Gastrocnemius medialis (tissue), 4 donors: ENCODE measurements around the gene KCNB1. TPM values are rescaled to one million over a fixed set of nuclear protein-coding genes. Genes with fewer than 3 reads are reported as not detected.

Experiments used
- ATAC-seq, 2 donors: fragments of 150-250 bp; one replicate each; pipeline ENCODE4 v1.9.1; 2016
- DNase-seq, 2 donors: peaks; one replicate each; pipeline ENCODE4 v3.0.0-alpha.2; 2019
- H3K27ac ChIP-seq, 4 donors: fragments of 200-600 bp; sonication (generic); 1 replicate in 1 of 4; 2 replicates in 3 of 4; pipeline ENCODE4 v1.5.1; 2016 to 2018; ENCODE audit warnings: mild to moderate bottlenecking in 2 of 4, moderate library complexity in 1 of 4
- H3K27me3 ChIP-seq, 3 donors: fragments of 200-600 bp; sonication (generic) in 2 of 3; 1 replicate in 1 of 3; 2 replicates in 2 of 3; pipeline versions ENCODE4 v1.5.1 to v1.6.0; 2016 to 2019; ENCODE audit warnings: mild to moderate bottlenecking in 1 of 3, moderate library complexity in 1 of 3
- H3K36me3 ChIP-seq, 2 donors: fragments of 200-600 bp; sonication (generic) in 1 of 2; one replicate each; pipeline ENCODE4 v1.5.1; 2017 to 2018
- H3K4me1 ChIP-seq, 2 donors: fragments of 200-600 bp; sonication (generic) in 1 of 2; one replicate each; pipeline ENCODE4 v1.5.1; 2016 to 2017; ENCODE audit warnings: mild to moderate bottlenecking in 2 of 2
- H3K4me3 ChIP-seq, 4 donors: fragments of 200-600 bp; sonication (generic) in 3 of 4; 1 replicate in 1 of 4; 2 replicates in 3 of 4; pipeline ENCODE4 v1.5.1; 2016 to 2019; ENCODE audit warnings: mild to moderate bottlenecking in 2 of 4
- H3K9me3 ChIP-seq, 3 donors: fragments of 200-600 bp; sonication (generic) in 2 of 3; 1 replicate in 1 of 3; 2 replicates in 2 of 3; pipeline ENCODE4 v1.5.1; 2016 to 2019
- POLR2A ChIP-seq, 2 donors: fragments of 450-650 bp; IDR thresholded peaks; one replicate each; pipeline ENCODE4 v1.6.1; 2017; ENCODE audit warnings: antibody characterized with exemption in 2 of 2, mild to moderate bottlenecking in 2 of 2, moderate library complexity in 2 of 2
- in situ Hi-C, 4 donors: fragments of 200-750 bp; cut with MboI; loops; one replicate each; pipeline versions ENCODE4 v1.15.0 to v1.8.0; 2017; ENCODE audit warnings: low sequenced_read_pairs in 4 of 4
- intact Hi-C: fragments of 100-400 bp; cut with DNase I; formaldehyde crosslinking; loops from one replicate; pipeline ENCODE4 v1.15.1; 2023; ENCODE audit warnings: low total_unique reads
- total RNA-seq, 4 donors: library from RNA; depleted of rRNA; stranded (reverse); fragments of >200 nt; gene quantifications; one replicate each; pipeline versions ENCODE4 v1.1.0 to v1.2.3, GENCODE V29; 2016
- TF ChIP-seq, protein P1 (sequence below), 5 experiments: fragments of 450-650 bp in 3 of 5; fragments of 200-600 bp in 2 of 5; sonication (generic) in 2 of 5; IDR thresholded peaks in 4 of 5; conservative IDR thresholded peaks in 1 of 5; 1 replicate in 4 of 5; 2 replicates in 1 of 5; pipeline ENCODE4 v1.5.1; 2016 to 2019; ENCODE audit warnings: antibody characterized with exemption in 5 of 5, mild to moderate bottlenecking in 3 of 5, moderate library complexity in 3 of 5

The KCNB1 gene
- total RNA-seq, 4 donors from 2014 or later, result 6.6 to 34.7 (median 9.4) TPM

DNA sequence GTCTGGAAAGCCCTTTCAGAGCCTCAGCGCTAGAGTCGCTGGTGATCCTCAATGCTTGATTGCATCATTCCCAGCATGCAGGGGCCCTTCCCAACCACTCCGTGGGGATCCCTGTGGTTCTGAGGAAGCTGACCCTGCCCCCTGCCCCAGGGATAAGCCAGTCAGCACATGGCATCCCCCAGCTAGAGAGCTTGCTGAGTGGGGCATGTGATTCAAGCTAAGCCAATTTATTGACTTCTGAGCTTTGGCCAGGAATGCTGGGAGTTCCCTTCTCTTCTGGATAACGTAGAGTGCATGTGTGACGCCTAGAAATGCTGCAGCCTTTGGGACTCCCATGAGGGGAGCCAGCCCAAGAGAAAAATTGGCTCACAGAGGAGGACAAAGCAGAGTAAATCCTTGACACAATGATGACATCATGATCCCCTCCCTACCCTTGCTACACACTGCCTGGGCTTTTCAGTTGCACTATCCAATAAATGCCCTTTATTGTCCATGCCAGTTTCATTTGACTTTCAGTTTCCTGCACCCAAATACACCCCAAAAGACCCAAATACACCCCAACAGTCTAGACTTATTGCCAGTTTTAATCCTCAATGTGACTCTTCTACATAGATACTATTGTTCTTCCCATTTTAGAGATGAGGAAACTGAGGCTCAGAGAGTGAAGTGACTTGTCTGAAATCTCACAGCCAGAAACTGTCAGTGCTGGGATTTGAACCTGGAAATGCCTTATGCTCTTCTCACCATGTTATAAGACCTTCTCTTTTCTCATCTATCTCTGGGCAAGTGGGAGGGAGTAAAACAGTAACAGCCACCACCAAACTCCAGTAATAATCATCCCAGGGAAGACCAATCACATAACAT is 34.3 kb downstream of the KCNB1 start:
- Histone ChIP-seq H3K36me3 (no peaks in the 10 kb centered on the region), H3K4me1 (peaks cover 33 to 35% of the 10 kb centered on the region in 2 donors), H3K4me3 (no peak overlapping the region), H3K9me3 (no peaks in the 10 kb centered on the region), H3K27ac (peak overlapping the region; percentile 57 to 76 (median 62)), H3K27me3 (no peaks in the 10 kb centered on the region)
- peak; percentile 22 to 71 for DNase-seq
- intact Hi-C loops, result no loop called here
- in situ Hi-C loops, result no loop called here
- peak; percentile 42 to 54 for ATAC-seq
- TF ChIP-seq, protein P1, sequence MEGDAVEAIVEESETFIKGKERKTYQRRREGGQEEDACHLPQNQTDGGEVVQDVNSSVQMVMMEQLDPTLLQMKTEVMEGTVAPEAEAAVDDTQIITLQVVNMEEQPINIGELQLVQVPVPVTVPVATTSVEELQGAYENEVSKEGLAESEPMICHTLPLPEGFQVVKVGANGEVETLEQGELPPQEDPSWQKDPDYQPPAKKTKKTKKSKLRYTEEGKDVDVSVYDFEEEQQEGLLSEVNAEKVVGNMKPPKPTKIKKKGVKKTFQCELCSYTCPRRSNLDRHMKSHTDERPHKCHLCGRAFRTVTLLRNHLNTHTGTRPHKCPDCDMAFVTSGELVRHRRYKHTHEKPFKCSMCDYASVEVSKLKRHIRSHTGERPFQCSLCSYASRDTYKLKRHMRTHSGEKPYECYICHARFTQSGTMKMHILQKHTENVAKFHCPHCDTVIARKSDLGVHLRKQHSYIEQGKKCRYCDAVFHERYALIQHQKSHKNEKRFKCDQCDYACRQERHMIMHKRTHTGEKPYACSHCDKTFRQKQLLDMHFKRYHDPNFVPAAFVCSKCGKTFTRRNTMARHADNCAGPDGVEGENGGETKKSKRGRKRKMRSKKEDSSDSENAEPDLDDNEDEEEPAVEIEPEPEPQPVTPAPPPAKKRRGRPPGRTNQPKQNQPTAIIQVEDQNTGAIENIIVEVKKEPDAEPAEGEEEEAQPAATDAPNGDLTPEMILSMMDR (IDR thresholded peaks at IDR 0.05 in 4 of 5, conservative IDR thresholded peaks at IDR 0.05 in 1 of 5), result no peak
- no peak for TF ChIP-seq POLR2A (IDR thresholded peaks at IDR 0.05)

DNA sequence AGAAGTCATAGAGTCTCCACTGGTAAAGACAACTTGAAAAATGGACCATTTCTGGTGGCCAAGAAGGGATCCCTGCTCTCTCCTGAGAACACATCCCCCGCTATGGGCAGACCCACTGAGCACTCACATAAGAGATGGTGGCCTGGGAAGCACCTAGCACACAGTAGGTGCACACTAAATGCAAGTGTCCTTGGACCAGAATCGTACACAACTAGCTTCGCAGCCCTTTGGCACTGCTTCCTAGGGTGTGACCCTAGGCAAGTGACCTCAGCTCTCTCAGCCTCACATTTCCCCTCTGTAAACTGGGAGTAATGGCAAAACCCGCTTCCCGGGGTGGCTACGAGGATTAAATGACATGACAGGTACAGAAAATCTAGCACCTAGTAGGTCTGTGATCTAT is 35.1 kb downstream of the KCNB1 start:
- ATAC-seq (no peak), DNase-seq (no peak)
- in situ Hi-C loops, result no loop called here
- peaks cover 33% of the 10 kb centered on the region in 2 donors for H3K4me1 ChIP-seq
- no peak overlapping the region for H3K4me3 ChIP-seq
- TF ChIP-seq POLR2A (IDR thresholded peaks at IDR 0.05), result no peak
- TF ChIP-seq, protein P1 (IDR thresholded peaks at IDR 0.05 in 4 of 5, conservative IDR thresholded peaks at IDR 0.05 in 1 of 5), result no peak
- no peaks in the 10 kb centered on the region for H3K9me3 ChIP-seq
- intact Hi-C loops, result no loop called here
- no peaks in the 10 kb centered on the region for H3K36me3 ChIP-seq
- no peaks in the 10 kb centered on the region for H3K27me3 ChIP-seq
- peak overlapping the region; percentile 57 to 76 (median 62) for H3K27ac ChIP-seq

DNA sequence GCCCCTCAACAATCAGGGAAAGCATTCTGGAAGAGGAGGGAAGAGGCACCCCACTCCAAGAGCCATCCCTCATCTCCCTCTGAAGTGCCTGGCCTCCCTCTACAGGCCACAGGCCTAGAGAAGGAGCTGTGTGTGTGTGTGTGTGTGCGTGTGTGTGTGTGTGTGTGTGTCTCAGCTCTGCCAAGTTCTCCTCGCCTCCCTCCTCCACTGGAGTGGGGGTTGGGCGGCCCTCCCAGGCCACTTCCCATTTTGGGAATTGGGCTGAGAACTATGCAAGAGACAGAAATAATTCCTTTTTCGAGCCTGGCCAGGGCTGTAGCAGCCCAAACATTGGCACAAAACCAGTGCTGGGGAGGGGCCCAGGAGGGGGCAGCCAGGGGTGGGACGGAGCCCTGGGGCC is 35.7 kb downstream of the KCNB1 start:
- peak overlapping the region; percentile 58 to 76 (median 62) for H3K27ac ChIP-seq
- in situ Hi-C loops, result no loop called here
- TF ChIP-seq, protein P1 (IDR thresholded peaks at IDR 0.05 in 4 of 5, conservative IDR thresholded peaks at IDR 0.05 in 1 of 5), result no peak
- no peaks in the 10 kb centered on the region for H3K36me3 ChIP-seq
- no peak overlapping the region for H3K4me3 ChIP-seq
- H3K4me1 ChIP-seq, result peaks cover 27 to 33% of the 10 kb centered on the region in 2 donors
- ATAC-seq (peak; percentile 23 to 55), DNase-seq (peak; percentile 28 to 68)
- intact Hi-C loops, result no loop called here
- H3K27me3 ChIP-seq, result no peaks in the 10 kb centered on the region
- no peaks in the 10 kb centered on the region for H3K9me3 ChIP-seq

DNA sequence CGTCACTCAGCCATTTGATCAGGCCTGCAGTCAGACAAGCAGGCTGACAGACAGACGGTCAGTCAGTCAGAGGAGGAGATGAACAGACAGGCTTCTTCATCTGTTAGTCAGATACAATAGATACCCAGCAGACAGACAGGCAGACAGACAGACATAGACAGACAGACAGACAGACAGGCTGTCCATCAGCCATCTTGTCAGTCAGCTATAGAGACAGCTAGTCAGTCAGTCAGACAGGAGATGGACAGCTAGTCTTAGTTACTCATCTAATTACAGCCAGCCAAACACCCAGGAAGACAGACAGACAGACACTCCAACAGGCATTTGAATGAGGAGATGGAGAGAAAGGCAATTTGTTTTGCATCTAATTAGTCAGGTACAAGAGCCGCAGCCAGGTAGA is 36.4 kb downstream of the KCNB1 start:
- intact Hi-C loops (no loop called here), in situ Hi-C loops (no loop called here)
- Histone ChIP-seq H3K9me3 (no peaks in the 10 kb centered on the region), H3K36me3 (no peaks in the 10 kb centered on the region), H3K4me3 (no peak overlapping the region), H3K4me1 (peaks cover 26 to 33% of the 10 kb centered on the region in 2 donors), H3K27ac (peak overlapping the region; percentile 52 to 76 (median 58)), H3K27me3 (no peaks in the 10 kb centered on the region)
- TF ChIP-seq, protein P1 (IDR thresholded peaks at IDR 0.05 in 4 of 5, conservative IDR thresholded peaks at IDR 0.05 in 1 of 5), result no peak
- TF ChIP-seq POLR2A (IDR thresholded peaks at IDR 0.05), result no peak
- no peak for DNase-seq
- ATAC-seq, result no peak
